GM21515 (cell line): ENCODE data around the gene RASAL2.
"Not testable (repeated sequence)": the region's sequence is repeated elsewhere in the genome, so short reads cannot be mapped to it uniquely, and the experiment has no call there.

ENCODE experiments used
- ATAC-seq: cut with Tn5 transposase; IDR thresholded peaks from one replicate; pipeline ENCODE4 v1.9.1; 2021; ENCODE audit not compliant: unreplicated experiment

RASAL2 gene

DNA sequence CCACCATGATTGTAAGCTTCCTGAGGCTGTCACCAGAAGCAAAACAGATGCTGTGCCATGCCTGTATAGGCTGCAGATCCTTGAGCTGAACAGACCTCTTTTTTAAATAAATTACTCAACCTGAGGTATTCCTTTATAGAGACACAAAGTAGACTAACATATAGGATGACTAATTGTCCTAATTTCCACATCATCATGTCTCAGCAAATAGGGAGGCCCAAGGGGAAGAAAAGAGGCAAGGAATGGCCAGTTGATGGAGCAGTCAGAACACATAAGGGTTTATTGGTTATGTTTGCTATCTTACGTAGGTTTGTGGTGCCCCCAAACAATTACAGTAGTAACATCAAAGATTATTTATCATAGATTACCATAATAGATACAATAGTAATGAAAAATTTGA, 126.2 kb downstream of the RASAL2 start:
- ATAC-seq = no peak

DNA sequence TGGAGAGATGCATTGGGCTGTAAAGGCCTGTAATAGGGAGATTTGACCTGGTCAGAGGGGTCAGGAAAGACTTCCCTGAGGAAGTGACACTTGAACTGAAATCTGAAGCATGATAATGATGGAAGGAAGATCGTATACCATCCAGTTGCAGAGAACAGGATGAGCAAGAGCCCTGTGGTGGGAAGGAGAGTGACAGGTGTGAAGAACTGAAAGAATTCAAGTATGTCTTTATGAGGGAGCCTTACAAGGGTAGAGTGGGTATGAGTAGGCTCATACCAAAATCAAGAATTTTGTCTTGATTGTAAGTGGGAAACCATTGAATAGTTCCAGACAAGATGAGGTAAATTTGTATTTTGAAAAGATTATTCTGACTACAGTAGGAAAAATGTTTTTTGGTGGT, 129.4 kb downstream of the RASAL2 start:
- ATAC-seq = no peak

DNA sequence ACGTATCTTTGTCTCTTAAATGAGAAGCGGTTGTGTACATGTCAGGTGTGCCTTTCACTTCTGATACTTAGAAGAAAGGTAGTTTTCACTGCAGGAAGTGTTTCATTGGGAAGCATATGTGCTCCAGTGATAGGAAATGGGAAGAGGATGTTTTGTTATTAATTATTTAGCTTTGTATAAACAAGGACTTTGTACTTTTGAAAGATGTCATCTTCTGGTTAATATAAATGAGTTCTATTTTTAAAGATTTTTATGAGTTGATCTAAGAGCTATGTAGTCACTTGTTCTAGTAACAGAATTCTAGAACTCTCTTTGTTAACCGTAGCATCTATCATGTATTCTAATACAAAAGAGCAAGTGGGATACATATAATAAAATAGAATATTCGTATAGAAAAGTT, 130.5 kb downstream of the RASAL2 start:
- ATAC-seq = no peak

DNA sequence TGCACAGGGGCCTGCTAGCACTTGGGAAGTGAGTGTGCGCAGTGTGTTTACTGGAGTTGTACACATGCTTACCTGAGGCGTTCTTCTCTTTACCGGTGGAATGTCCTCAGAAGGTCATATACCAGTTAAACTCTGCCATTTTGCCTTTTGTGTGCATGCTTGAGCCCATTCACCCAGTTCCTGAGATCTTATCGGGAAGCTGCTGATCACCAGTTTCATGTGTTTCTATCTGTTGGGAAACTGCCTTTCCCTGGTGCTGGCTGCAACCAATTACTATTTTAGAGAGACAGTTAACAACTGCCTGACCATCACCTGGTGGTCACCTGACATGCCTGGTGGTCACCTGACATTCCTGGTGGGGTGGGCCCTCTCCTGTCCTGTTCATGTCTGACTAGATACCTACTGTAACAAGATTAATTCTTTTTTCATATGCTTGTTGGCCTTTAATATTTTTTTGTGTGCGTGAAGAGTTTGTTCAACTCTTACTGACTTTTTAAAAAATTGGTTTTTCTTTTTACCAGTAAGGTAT, 137.0 kb downstream of the RASAL2 start:
- ATAC-seq = no peak

DNA sequence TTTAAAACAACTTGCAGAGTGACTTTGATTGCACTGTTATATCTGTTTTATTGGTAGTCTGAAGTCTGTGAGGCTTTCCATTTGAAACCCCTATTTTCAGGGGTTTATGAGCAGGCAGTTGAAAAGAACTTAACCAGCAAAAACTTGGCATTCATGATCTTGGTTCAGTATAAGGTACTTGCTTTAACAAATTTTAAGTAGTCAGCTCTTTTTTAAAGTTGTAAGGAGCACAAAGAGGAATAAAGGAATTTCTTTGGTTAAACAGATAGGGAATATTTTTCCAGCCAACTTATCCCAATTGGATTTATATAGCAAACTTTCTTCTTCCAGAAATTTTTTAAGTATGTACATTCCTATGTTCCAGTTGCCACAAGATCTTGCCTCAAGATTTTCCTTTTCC, 138.2 kb downstream of the RASAL2 start:
- no peak for ATAC-seq

DNA sequence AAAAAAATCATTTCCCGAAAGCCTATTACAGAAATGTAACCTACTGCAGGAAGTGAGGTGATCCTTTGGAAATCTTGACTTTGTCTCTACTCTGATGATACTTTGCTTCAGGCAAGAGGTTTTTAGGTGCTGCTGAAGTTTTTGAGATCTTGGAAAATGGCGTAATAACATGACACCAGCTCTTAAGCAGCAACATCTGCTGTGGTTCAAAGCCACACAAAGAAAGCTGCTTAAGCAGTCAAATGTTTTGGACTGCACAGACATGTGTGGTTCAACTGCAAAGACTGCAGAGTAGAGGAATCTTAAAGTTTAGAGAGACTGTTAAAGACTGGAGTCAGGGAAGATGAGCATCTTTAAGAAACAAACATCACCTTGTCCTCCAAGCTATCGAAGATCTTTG, 139.0 kb downstream of the RASAL2 start:
- ATAC-seq = no peak

DNA sequence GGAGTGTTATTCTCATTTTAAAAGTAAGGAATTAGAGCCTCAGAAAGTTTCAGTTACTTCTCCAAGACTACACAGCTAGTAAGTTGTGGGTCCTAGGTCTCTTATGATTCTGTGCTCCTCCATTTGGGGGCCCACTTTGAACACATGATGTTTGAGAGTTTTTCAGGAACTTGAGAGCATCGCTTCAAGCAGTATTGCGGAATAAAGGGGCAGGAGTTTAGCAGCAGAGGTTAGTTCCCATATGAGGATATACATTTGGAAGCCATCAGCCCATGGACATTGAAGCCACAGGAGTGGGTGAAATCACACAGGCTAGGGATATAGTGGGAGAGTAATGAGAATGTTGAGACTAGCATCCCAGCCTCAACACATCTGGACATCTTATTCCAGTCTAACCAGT, 143.2 kb downstream of the RASAL2 start:
- no peak for ATAC-seq

DNA sequence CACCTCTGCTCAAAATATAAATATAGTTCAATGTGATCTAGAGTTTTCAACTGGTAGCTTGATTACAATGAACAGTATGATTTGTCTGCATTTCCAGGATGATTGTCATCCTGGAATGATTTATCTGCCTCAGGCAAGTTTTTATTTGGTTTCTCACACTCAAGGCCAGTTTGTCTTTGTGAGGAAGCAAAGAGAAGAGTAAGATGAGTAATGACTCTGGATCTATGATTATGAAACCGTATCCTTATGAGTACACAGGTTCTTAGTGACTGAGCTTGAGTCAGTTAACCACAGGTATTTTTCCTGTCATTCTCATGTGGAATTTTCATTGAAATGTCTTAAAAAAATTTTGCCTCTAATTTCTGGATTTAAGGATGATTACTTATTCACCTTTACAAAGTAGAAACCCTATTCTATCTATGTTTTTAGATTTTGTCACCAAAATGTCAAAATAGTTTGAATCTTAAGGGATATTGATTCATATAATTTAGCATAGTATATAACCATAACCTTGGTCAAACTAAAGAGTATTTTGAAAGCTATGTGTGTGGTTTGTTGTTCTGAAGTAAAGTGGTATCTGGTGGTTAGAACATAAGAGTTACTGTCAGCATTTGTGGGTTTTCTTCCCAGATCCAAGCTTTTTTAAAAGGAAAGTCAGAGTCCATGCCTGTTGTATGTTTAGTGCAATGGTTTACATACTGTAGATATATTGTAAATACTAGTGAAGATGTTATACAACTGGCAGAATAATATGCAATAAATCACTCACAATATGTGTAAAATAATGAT, 145.0 kb downstream of the RASAL2 start:
- no peak for ATAC-seq

DNA sequence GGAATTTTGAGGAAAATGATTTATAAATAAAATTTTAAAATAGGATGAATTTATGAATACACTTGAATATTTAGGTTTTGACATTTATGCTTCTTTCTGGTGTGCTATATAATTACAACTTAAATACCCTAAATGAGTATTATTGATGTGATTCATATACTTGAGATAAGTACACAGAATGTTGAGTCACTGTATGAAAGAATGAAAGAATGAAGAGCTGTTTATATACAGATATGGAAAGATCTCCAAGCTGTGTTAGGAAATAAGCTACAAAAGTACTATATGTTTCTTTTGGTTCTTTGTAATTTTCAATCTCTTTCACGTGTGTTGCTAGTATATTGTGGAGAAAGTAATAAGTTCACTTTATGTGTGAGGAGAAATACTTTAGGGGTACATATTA, 147.2 kb downstream of the RASAL2 start:
- no peak for ATAC-seq

DNA sequence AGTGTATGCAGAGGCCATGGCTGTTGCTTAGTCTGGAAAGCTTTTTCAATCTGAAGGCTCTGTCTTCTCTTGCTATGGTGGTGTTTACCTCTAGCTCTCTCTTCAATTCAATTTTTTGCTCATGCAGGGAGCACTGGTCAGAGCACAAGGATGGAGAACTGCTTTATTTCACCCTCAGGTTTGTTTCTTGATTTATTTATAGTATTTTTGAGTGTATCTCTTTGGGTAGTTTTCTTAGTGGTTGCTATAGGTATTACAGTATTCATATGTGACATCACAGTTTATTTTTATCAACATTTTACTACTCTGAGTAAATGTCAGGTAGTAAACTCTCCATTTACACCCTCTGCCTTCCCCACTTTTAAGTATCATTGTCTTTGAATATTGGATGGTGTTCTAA, 147.9 kb downstream of the RASAL2 start:
- no peak for ATAC-seq

DNA sequence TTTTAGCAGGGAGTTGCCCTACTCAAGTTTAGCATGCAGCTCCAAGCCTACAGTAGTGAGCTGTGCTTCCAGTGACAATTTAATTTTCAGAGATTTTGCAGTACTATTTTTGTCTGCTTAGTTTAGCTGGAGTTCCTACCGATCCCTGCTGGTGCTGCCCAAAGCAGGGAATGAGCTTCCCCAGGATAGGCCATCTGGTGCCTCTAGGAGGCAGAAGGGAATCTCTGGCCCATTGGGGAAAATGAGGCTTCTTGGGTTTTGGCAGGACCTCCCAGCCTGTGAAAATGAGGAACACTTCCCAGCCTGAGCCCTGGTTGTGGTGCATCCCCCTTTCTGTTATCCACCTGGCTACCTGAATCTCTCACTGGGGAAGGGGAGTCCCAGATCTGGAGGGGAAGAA, 149.2 kb downstream of the RASAL2 start:
- no peak for ATAC-seq

DNA sequence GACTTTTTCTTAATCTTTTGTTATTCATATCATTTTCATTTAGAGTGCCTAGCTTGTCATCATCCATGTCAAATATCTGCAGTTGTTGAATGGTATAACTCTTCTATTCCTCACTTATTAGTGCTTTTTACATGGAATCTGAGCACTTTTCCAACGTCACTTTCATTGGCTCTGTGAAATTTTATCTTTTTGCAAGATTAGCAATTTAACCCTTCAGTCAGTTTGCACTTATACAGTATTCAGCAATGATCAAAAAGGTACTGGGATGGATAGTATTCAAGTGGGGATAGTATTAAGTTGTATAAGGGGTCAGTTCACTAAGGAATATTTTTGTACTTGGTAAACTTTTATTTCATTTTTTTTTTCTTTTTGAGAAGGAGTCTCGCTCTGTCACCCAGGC, 150.0 kb downstream of the RASAL2 start:
- no peak for ATAC-seq

DNA sequence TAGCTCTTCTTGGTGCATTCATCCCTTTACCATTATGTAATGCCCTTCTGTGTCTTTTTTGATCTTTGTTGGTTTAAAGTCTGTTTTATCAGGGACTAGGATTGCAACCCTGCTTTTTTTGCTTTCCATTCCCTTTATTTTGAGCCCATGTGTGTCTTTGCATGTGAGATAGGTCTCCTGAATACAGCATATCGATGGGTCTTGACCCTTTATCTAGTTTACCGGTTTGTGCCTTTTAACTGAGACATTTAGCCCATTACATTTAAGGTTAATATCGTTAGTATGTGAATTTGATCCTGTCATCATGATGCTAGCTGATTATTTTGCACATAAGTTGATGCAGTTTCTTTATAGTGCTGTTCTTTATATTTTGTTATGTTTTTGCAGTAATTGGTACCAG, 154.4 kb downstream of the RASAL2 start:
- not testable (repeated sequence) for ATAC-seq

DNA sequence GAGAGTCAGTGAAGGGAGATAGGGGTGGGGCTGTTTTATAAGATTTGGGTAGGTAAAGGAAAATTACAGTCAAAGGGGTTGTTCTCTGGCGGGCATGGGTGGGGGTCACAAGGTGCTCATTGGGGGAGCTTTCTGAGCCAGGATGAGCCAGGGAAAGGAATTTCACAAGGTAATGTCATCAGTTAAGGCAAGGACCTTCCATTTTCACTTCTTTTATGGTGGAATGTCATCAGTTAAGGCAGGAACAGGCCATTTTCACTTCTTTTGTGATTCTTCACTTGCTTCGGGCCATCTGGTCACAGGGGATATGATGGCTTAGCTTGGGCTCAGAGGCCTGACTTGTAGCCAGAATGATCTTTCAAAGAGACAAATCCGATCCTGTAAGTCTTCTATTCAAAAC, 159.7 kb downstream of the RASAL2 start:
- not testable (repeated sequence) for ATAC-seq

DNA sequence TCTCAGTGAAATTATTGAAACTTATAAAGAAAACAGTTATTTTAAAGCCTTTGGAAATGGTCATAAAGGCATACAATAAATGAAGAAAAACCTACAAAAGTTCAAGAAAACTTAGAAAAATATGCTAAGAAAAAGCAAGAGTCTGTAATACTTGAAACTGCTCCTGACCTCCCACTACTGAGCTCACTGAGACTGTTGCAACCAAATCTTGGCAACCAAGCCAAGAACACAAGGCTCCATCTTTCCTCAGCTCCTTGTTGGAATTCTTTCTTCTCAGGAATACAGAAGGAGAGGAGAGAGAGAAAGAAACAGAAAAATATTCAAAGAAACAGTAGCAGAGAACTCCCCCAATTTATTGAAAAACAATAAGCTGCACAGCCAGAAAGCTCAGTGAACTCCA, 160.5 kb downstream of the RASAL2 start:
- no peak for ATAC-seq

DNA sequence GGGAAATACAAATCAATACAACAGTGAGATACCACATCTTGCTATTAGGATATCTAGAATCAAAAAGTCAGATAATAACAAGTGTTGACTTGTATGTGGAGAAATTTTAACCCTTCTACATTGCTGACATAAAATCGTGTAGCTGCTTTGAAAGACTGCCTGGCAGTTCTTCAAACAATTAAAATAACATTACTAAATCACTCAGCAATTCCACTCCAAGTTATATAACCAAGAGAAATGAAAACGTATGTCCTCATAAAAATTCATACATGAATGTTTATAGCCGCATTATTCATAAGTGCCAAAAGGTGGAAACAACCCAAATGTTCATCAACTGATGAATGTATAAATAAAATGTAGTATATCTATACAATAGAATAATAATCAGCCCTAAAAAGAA, 164.6 kb downstream of the RASAL2 start:
- no peak for ATAC-seq

DNA sequence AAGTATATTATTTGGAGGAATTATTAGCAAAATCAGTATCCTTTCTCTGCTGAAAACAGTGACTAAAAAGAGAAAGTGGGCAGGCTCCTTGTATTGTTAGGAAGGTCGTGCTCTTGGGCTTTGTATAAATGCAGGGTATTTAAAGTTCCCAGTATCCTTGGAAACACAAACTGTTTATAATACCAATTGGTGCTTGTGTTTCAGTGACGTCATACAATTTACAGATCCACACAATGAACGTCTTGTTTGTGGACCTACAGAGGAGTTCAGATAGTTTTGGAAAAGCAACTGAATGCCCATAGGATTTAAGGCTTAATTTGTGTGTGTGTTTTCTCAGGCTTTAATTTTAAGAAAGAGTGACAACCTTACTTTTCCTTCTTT, 168.2 kb downstream of the RASAL2 start:
- no peak for ATAC-seq

DNA sequence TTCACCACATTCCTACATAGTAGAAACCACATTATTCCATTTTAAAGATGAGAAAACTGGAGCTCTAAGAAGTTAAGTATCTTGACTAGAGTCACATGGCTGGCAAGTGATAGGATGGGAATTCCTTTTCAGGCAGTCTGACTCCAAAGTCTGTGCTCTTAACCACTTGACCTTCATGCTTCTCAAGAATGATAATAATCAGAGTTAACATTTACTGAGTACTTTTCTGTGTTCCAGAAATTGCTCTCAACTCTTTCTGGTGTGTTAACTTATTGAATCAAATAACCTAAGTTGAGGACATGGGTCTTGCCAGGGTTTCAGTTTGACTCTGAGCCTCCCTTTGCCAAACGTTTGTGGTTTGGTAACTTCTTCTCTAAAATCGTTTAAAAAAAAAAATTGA, 169.4 kb downstream of the RASAL2 start:
- no peak for ATAC-seq

DNA sequence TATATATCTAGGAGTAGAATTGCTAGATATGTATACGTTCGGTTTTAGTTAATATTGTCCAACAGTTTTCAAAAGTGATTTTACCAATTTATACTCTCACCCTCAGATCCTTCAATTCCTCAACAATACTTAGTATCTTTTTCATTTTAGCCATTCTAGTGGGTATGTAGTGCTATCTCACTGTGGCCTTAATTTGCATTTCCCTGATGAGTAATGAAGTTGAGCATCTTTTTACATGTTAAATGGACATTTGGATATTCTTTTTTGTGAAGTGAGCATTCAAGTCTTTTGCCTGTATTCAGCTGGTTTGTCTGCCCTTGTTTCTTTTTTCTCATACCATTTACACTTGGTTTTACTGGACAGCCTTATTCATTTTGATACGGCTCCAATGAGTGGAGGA, 172.2 kb downstream of the RASAL2 start:
- no peak for ATAC-seq

DNA sequence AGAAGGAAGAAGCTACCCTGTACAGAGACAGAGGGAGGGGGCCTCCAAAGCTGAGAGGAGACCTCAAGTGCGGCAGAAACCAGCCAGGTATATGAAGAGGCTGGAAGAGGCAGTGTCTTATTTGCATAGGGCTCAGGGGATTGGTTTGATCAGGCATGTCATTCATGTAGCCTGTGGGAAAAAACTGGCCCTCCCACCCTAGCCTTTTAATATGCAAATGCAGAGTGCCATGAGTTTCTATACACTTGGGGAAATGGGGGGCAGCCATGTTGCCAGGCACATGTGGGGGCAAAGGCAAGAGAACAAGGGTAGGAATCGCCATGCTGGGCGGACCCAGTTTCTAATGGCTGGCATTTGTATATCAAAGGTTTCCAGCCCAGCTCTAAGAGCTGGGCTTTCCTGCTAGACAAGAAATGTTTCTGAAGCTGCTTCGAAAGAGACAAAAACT, 172.7 kb downstream of the RASAL2 start:
- no peak for ATAC-seq

DNA sequence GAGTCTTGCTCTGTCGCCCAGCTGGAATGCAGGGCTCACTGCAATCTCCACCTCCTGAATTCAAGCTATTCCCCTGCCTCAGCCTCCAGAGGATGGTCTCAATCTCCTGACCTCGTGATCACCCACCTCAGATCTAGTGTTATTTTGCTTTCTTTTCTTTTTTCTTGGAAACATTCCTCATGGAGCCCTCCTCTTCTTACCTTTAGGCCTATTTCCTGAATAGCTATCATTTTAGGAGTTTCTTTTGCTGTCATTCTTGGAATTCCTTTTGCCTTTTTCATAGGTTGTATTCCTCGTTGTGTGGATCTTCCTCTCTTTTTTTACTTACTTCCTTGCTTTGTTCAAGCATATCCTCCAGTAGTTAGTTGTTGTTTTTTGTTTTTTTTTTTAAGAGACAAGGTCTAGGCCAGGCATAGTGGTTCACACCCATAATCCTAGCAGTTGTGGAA, 173.8 kb downstream of the RASAL2 start:
- no peak for ATAC-seq

DNA sequence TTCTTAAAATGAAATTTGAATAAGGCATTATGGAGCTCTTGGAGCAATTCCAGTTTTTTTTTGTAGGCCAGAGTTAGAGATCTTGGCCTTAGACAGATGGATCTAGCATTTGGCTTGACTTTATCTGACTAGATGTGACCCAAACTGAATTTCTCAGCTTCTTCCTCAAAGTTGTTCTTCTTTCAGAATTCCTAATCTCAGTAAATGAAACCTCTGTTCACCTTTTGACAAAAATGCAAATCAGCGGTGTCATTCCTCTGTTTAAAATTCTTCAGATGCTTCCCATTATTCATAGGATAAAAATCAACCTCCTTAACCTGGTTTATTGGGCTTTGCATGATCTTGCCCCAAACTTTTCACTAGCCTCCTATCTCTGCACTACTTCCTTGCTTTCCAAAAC, 177.6 kb downstream of the RASAL2 start:
- ATAC-seq = no peak
